HepG2 (cell line): ENCODE measurements around the gene RNF17. TPM values are rescaled to one million over a fixed set of nuclear protein-coding genes. Genes with fewer than 3 reads are reported as not detected.

ENCODE experiments used
- AKNA ChIP-seq: sonication (generic); formaldehyde crosslinking; IDR thresholded peaks from 2 replicates; pipeline ENCODE4 v1.4.0; 2020; ENCODE audit warnings: missing genetic modification reagents, borderline replicate concordance
- FOXP1 ChIP-seq, 2 experiments: fragments of 450-650 bp in 1 of 2; IDR thresholded peaks; 2 replicates each; pipeline ENCODE4 v1.6.1; 2017 to 2018; ENCODE audit warnings: antibody characterized with exemption in 1 of 2
- GATAD2A ChIP-seq: IDR thresholded peaks from 2 replicates; pipeline ENCODE4 v1.6.1; 2016
- IKZF5 ChIP-seq: IDR thresholded peaks from 2 replicates; pipeline ENCODE4 v1.6.1; 2018; ENCODE audit warnings: missing genetic modification reagents, mild to moderate bottlenecking, missing compliant biosample characterization
- NAIF1 ChIP-seq: sonication (generic); formaldehyde crosslinking; IDR thresholded peaks from 2 replicates; pipeline ENCODE4 v1.5.0; 2020; ENCODE audit warnings: mild to moderate bottlenecking, missing genetic modification reagents, borderline replicate concordance
- NFYC ChIP-seq: IDR thresholded peaks from 2 replicates; pipeline ENCODE4 v1.6.1; 2016; ENCODE audit warnings: missing genetic modification reagents, missing compliant biosample characterization
- NPAS2 ChIP-seq: sonication (generic); formaldehyde crosslinking; IDR thresholded peaks from 2 replicates; pipeline ENCODE4 v1.8.0; 2022; ENCODE audit warnings: mild to moderate bottlenecking, missing genetic modification reagents, borderline replicate concordance
- POGZ ChIP-seq: sonication (generic); formaldehyde crosslinking; IDR thresholded peaks from 2 replicates; pipeline ENCODE4 v1.4.0; 2020; ENCODE audit warnings: mild to moderate bottlenecking, missing genetic modification reagents
- SMYD3 ChIP-seq: sonication (generic); formaldehyde crosslinking; IDR thresholded peaks from 2 replicates; pipeline ENCODE4 v1.8.1; 2023; ENCODE audit warnings: mild to moderate bottlenecking, missing genetic modification reagents
- THAP11 ChIP-seq: IDR thresholded peaks from 2 replicates; pipeline ENCODE4 v1.6.1; 2016; ENCODE audit warnings: missing biosample characterization, missing genetic modification reagents
- TOE1 ChIP-seq: sonication (generic); formaldehyde crosslinking; IDR thresholded peaks from 2 replicates; pipeline ENCODE4 v1.4.0; 2020; ENCODE audit warnings: mild to moderate bottlenecking, missing genetic modification reagents
- TP53 ChIP-seq: sonication (generic); formaldehyde crosslinking; conservative IDR thresholded peaks from 2 replicates; pipeline ENCODE4 v1.4.0; 2020; ENCODE audit warnings: missing genetic modification reagents
- ZFP91 ChIP-seq: sonication (generic); formaldehyde crosslinking; IDR thresholded peaks from 2 replicates; pipeline ENCODE4 v1.9.0; 2022; ENCODE audit warnings: missing genetic modification reagents, mild to moderate bottlenecking, borderline replicate concordance
- ZKSCAN8 ChIP-seq: IDR thresholded peaks from 2 replicates; pipeline ENCODE4 v1.6.1; 2016; ENCODE audit warnings: borderline replicate concordance, missing genetic modification reagents, missing compliant biosample characterization
- ZMYM4 ChIP-seq: sonication (generic); formaldehyde crosslinking; IDR thresholded peaks from 2 replicates; pipeline ENCODE4 v1.8.1; 2023; ENCODE audit warnings: mild to moderate bottlenecking, missing genetic modification reagents
- ZNF292 ChIP-seq: sonication (generic); formaldehyde crosslinking; IDR thresholded peaks from 2 replicates; pipeline ENCODE4 v1.8.1; 2022; ENCODE audit warnings: mild to moderate bottlenecking, low read depth, missing genetic modification reagents, borderline replicate concordance
- ZNF329 ChIP-seq: sonication (generic); formaldehyde crosslinking; IDR thresholded peaks from 2 replicates; pipeline ENCODE4 v1.9.0; 2021; ENCODE audit warnings: low read depth, mild to moderate bottlenecking, missing genetic modification reagents
- ZNF775 ChIP-seq: sonication (generic); formaldehyde crosslinking; IDR thresholded peaks from 2 replicates; pipeline ENCODE4 v1.4.0; 2020; ENCODE audit warnings: missing genetic modification reagents, mild to moderate bottlenecking, moderate library complexity, borderline replicate concordance
- ZNF891 ChIP-seq: sonication (generic); formaldehyde crosslinking; IDR thresholded peaks from 2 replicates; pipeline ENCODE4 v1.5.0; 2020; ENCODE audit warnings: mild to moderate bottlenecking, missing genetic modification reagents
- ZSCAN9 ChIP-seq: IDR thresholded peaks from 2 replicates; pipeline ENCODE4 v1.6.1; 2016; ENCODE audit warnings: borderline replicate concordance
- polyA plus RNA-seq, 8 experiments: library from polyadenylated mRNA; depleted of rRNA in 3 of 8; stranded (reverse) in 7 of 8; unstranded in 1 of 8; fragments of >200 nt; fragmentation: Illumina TruSeq in 4 of 8; extraction: Trizol in 4 of 8; gene quantifications; 2 replicates each; pipeline versions ENCODE4 v1.2.1 to v1.2.3, GENCODE V29; 2011 to 2016; ENCODE audit warnings: low read depth in 4 of 8, missing spikeins in 1 of 8, mixed read lengths in 1 of 8; ENCODE audit not compliant: insufficient read depth in 1 of 8
- total RNA-seq, 5 experiments: library from RNA; depleted of rRNA; stranded (reverse); fragments of >200 nt; fragmentation: Illumina TruSeq; extraction: Trizol; gene quantifications; 2 replicates each; pipeline ENCODE4 v1.2.3, GENCODE V29; 2016; ENCODE audit warnings: low read depth in 1 of 5

The RNF17 gene
- total and polyA plus RNA-seq, 2 of the 13 experiments (the other 11 are each of a cell fraction or from before 2014, with no cell fraction given) = not detected

- TF ChIP-seq POGZ (CRISPR knock-in tag) (peak; percentile 19; the same call in 1 of the 2 replicates), ZMYM4 (no peak), NAIF1 (no peak), THAP11 (CRISPR knock-in tag) (peak; percentile 43; the same call in 1 of the 2 replicates), TP53 (CRISPR knock-in tag) (0 out of 2 replicates have a peak, but pooled peaks have one; percentile 24), ZFP91 (CRISPR knock-in tag) (no peak), FOXP1 (IDR thresholded peaks at IDR 0.05) (no peak), FOXP1 (CRISPR knock-in tag; IDR thresholded peaks at IDR 0.05) (peak; percentile 78), ZNF329 (no peak), AKNA (CRISPR knock-in tag) (no peak), ZNF292 (CRISPR knock-in tag) (peak; percentile 62; the same call in 1 of the 2 replicates), ZNF891 (CRISPR knock-in tag) (no peak), ZKSCAN8 (CRISPR knock-in tag) (no peak), NFYC (CRISPR knock-in tag) (no peak), ZNF775 (CRISPR knock-in tag) (no peak), TOE1 (CRISPR knock-in tag) (no peak), ZSCAN9 (no peak), SMYD3 (CRISPR knock-in tag) (no peak), GATAD2A (peak; percentile 46), NPAS2 (CRISPR knock-in tag) (no peak), IKZF5 (no peak)
These were observed 161.6 kb downstream of the RNF17 start (continued) for GRCh38 chr13:24925318-24926231.
